GM18858 (cell line): ENCODE data around the gene SDC3.
"Not testable (repeated sequence)": the region's sequence is repeated elsewhere in the genome, so short reads cannot be mapped to it uniquely, and the experiment has no call there.

Experiments used
- ATAC-seq: cut with Tn5 transposase; IDR thresholded peaks from one replicate; pipeline ENCODE4 v1.9.1; 2021; ENCODE audit not compliant: unreplicated experiment

SDC3 gene

DNA sequence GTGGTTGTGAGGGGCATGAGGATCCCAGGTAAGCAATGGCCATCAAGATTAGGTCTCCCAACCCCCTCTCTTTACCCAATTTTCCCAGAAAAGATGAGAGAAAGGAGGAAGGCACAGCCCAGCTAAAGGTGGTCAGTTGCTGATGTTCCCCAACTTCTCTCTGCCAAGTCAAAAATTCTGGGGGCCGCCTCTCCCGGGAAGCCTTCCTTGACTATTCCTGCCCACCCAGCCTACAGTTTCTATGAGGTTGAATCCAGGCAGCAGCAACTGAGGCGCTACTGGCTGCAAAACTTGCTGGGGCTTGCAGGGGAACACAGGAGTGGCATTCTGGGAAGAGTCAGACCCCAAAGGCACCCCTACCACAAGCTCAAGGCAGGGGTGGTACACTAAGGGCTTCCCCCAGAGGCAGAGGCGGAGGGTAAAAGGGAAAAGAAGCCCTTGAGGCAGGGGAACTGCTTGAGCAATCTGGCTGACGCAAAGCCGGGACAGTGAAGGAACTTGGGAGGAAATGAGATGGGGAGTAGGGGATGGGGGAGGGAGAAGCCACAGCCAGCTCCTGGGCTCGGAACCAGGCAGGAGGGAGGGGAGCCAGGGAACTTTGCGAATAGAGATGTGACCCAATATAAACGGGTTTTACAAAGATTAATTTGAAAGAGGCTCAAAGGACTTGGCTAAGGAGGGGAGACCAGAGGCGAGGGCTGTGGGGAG lies 31.2 kb downstream of the SDC3 start:
- ATAC-seq: no peak

DNA sequence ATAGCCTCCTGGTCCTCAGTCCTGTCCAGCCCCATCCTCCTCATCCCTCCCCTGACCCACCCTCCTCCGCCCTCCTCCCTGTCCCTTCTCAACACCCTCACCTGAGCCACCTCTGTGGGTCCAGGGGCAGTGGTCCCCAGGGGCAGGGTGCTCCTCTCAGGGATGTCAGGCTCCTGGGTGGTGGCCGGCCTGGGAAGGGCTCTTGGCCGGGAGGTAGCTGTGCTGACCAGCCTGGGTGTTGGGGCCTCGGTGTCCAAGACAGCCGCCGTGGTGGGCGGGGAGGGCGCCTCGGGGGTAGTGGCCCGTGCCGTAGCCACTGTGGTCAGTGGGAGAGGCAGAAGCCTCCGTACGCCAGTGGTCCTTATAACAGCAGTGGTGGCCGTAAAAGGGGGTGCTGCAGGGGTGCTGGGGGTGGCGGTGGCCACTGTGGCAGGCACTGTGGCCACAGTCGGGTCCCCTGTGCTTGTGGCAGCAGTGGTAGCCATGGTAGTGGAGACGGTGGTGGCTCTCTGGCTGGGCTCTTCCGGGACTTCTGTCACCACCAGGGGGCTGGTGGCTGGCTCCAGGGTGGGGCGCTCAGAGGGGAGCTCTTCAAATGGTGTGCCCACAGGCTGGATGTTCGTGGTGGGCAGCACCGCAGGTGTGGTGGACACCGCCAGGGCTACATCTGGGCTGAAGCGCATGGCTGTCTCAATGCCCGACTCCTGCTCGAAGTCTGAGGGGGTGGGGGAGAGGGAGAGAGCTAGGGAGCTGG lies 31.9 kb downstream of the SDC3 start:
- ATAC-seq: no peak

- ATAC-seq: no peak
These were observed 32.6 kb downstream of the SDC3 start for GRCh38 chr1:30875916-30876315.

- no peak for ATAC-seq
These were observed 33.4 kb downstream of the SDC3 start for GRCh38 chr1:30875197-30875596.

- no peak for ATAC-seq
These were observed 34.4 kb downstream of the SDC3 start for GRCh38 chr1:30874176-30874575.

DNA sequence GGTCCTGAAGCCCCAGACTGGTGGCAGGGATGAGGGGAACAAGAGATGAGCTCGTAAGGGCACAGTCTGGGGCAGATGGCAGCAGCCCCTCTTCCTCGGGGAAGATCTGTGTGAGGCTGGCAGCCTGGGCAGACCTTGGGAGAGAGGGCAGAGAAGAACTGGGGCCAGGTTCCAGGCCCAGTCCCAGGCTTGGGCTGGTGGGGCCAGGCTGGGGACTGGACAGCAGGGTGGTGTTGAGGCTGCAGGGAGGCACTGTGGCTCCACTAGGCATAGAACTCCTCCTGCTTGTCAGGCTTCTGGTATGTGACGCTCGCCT lies 35.7 kb downstream of the SDC3 start:
- ATAC-seq: no peak

DNA sequence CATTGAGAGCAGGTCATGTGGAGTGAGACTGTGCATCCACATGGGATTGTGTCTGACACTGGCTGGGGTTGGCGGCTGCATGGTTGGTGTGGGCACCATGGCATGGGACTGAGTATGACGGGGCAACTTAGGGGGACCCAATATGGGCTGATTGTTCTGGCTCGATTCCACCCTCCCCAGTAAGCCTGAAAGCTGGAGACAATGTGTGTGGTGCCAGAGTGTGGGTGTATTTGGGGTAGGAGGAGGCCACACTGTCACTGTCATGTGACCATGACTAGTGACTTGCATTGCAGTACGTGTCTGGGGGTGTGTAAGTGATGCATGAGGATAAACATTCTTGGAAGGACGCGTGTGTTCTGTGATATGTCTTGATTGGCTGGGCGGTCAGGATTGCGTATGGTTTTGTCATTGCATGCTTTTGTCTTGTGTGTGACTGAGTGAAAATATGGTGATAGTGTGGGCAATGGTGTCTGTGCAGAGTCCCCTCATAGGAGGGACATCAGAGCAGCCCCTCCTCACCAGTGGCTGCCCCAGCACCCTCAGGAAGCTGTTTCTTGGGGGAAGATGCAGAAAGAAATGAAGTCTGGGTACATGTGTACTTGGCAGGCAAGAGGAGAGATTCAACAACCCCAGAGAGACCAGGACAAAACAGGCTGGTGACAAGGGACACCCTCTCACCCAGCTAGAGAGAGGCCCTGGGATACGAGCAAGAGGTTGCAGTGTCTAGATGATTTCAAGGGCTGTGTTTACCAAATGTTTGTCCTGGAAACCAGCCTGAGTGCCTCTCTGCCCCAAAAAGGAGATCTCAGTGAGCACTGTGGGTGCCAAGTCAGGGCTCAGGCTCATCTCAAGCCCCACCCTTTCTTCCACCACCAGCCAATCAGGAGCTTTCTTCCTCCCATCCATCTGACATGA lies 36.3 kb downstream of the SDC3 start:
- no peak for ATAC-seq

DNA sequence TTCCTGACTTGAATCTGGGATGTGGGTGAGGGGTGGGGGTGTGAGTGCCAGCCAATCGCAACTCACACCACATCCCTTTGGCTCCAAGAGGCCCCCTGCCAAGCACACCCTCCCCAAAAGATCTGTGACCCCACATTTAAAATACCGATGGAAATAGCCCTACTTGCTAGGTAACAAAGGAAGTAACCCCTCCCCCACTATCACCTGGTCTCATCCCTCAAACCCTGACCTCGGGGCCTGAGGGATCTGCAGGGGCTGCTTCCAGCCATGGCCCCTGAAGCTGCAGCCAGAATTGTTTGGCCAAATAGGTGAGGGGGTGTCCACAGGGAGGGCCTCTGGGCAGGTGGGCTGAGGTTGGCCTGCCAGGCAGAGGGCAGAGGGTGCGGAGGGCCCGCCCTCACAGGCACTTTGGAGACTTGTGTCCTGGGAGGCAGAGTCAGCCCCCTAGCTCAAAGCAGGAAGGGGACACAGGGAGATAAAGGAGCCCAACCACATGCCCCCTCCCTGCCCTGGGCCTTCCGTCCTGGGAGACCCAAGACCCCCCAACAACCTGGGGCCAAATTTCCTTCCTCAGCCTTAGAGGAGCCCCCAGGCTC lies 37.2 kb downstream of the SDC3 start:
- ATAC-seq: no peak

GRCh38 chr1:30870656-30871055 lies 37.9 kb downstream of the SDC3 start:
- ATAC-seq: no peak

DNA sequence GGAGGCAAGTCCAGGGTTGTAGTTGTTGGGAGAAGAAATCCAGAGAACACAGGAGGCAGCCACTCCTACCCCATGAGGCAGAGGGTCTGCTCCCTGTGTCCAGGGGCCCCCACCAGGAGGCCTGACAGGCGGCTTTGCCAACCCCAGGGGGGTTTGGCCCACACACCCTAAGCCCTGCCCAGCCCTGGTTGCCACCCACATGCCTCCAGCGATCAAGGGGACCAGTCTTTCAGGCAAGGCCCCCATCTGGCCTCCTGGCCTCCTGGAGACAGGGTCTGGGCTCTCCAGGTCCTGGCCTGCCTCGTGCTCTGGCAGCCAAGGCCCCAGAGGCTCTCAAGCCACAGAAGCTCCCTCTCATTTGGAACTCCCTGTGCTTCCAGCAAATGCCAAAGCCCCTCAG lies 38.5 kb downstream of the SDC3 start:
- ATAC-seq: no peak

- ATAC-seq: no peak
These were observed 39.6 kb downstream of the SDC3 start for GRCh38 chr1:30868833-30869435.

DNA sequence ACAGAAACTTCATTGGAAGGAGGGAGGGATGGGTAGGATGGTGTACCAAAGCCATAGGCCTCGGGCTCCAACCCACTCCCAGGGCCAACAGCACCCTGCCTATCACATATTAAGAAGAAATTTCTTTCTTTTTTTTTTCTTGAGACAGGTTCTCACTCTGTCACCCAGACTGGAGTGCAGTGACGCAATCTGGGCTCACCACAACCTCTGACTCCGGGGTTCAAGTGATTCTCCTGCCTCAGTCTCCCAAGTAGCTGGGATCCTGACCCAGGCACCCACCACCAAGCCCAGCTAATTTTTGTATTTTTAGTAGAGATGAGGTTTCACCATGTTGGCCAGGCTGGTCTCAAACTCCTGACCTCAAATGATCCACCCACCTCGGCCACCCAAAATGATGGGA lies 40.5 kb downstream of the SDC3 start:
- not testable (repeated sequence) for ATAC-seq

GRCh38 chr1:30867537-30867936 lies 41.0 kb downstream of the SDC3 start:
- no peak for ATAC-seq

DNA sequence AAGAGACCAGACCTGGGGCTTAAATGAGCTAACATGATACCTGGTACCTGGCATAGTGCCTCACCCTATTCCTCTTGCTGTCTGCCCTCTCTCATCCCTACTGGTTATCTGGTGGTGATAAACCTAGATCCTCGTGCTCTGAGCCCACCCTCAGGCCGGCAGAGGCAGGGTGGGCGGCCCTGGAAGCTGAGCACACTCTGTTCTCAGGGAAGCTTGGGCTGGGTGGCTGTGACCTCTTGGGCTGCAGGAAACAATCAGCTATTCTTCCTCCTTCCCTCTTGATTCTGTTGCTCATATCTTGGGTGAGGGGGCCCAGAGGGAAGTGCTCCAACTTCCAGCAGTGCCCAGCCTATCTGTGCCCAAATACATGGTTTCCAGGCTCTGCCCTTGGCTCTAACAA lies 42.0 kb downstream of the SDC3 start:
- ATAC-seq: no peak

- ATAC-seq: no peak
These were observed 43.9 kb downstream of the SDC3 start for GRCh38 chr1:30864681-30865080.

GRCh38 chr1:30863858-30864604 lies 44.5 kb downstream of the SDC3 start:
- no peak for ATAC-seq

- no peak for ATAC-seq
These were observed 48.3 kb downstream of the SDC3 start for GRCh38 chr1:30860320-30860652.

GRCh38 chr1:30857964-30858363 lies 50.6 kb downstream of the SDC3 start:
- no peak for ATAC-seq

- ATAC-seq: no peak
These were observed 51.5 kb downstream of the SDC3 start for GRCh38 chr1:30857062-30857461.

DNA sequence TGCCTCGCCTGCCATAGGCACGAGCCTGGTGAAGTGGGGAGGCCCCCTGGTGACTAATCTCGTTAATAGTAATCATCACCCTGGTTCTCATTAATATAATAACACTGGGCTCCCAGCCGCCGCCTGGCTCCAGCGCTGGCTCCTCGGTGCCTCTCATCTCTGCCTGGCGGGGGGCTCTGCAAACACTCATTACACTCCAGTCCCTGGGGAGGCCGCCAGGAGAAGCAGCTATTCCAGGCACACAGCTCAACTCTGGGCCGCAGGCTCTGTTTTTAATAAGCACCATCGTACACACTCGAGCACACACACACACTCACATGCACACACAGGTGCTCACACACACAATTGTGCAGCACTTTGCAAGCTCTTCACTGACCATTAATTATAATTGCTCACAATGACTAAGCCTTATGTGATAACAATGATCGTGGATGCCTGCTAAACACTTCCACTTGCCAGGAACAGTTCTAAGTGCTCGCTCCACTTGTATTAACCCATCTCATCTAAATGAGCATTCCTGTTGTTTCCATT lies 52.2 kb downstream of the SDC3 start:
- no peak for ATAC-seq
